OCI-LY1 (cell line): ENCODE results near the gene ALOX5.

ENCODE experiments used
- H2AFZ ChIP-seq: fragments of 200-600 bp; sonication (generic), shearing (Covaris generic); 2 replicates; pipeline ENCODE4 v1.6.0; 2014; ENCODE audit warnings: antibody characterized with exemption, mild to moderate bottlenecking, low read length
- H3F3A ChIP-seq: fragments of 200-600 bp; sonication (generic), shearing (Covaris generic); 2 replicates; pipeline ENCODE4 v1.6.0; 2014; ENCODE audit warnings: mild to moderate bottlenecking, antibody characterized with exemption, low read length, moderate library complexity; ENCODE audit not compliant: insufficient read depth
- H3K27ac ChIP-seq: fragments of 200-600 bp; sonication (generic); 2 replicates; pipeline ENCODE4 v1.5.1; 2014; ENCODE audit warnings: low read length, mixed run types, mild to moderate bottlenecking, low read depth; ENCODE audit not compliant: poor library complexity, severe bottlenecking
- H3K27me3 ChIP-seq: fragments of 200-600 bp; sonication (generic); 2 replicates; pipeline ENCODE4 v1.6.0; 2014; ENCODE audit warnings: antibody characterized with exemption, mild to moderate bottlenecking, low read length, moderate library complexity; ENCODE audit not compliant: insufficient read depth
- H3K36me3 ChIP-seq: fragments of 200-600 bp; sonication (generic); 2 replicates; pipeline ENCODE4 v1.6.1; 2014; ENCODE audit warnings: mild to moderate bottlenecking, antibody characterized with exemption, low read length, moderate library complexity, mixed read lengths; ENCODE audit not compliant: insufficient read depth
- H3K4me1 ChIP-seq: fragments of 200-600 bp; sonication (generic); 2 replicates; pipeline ENCODE4 v1.5.1; 2014; ENCODE audit warnings: mild to moderate bottlenecking, low read length, moderate library complexity; ENCODE audit not compliant: insufficient read depth, severe bottlenecking
- H3K4me2 ChIP-seq: fragments of 200-600 bp; sonication (generic), shearing (Covaris generic); 2 replicates; pipeline ENCODE4 v1.6.1; 2014; ENCODE audit warnings: low read length
- H3K4me3 ChIP-seq: fragments of 200-600 bp; sonication (generic); 2 replicates; pipeline ENCODE4 v1.5.1; 2014; ENCODE audit warnings: low read length, low read depth, mild to moderate bottlenecking, mixed read lengths; ENCODE audit not compliant: poor library complexity, severe bottlenecking
- H3K79me2 ChIP-seq: fragments of 200-600 bp; shearing (Covaris generic); 2 replicates; pipeline ENCODE4 v1.6.1; 2016; ENCODE audit warnings: mixed run types, low read length, mixed read lengths; ENCODE audit not compliant: insufficient read depth
- H3K9ac ChIP-seq: fragments of 200-600 bp; sonication (generic), shearing (Covaris generic); 2 replicates; pipeline ENCODE4 v1.6.1; 2014; ENCODE audit warnings: mild to moderate bottlenecking, low read length, mixed read lengths
- H3K9me2 ChIP-seq: fragments of 200-600 bp; sonication (generic), shearing (Covaris generic); 2 replicates; pipeline ENCODE4 v1.6.1; 2014; ENCODE audit warnings: low read depth, mild to moderate bottlenecking, low read length, mixed read lengths
- H3K9me3 ChIP-seq: fragments of 200-600 bp; shearing (Covaris generic); 2 replicates; pipeline ENCODE4 v1.6.1; 2014; ENCODE audit warnings: low read length, mixed read lengths
- H4K20me1 ChIP-seq: fragments of 200-600 bp; sonication (generic), shearing (Covaris generic); 2 replicates; pipeline ENCODE4 v1.6.0; 2016; ENCODE audit warnings: mild to moderate bottlenecking, low read length; ENCODE audit not compliant: insufficient read depth
- CTCF ChIP-seq: fragments of 200-600 bp; sonication (generic), shearing (Covaris generic); IDR thresholded peaks from 2 replicates; pipeline ENCODE4 v1.5.1; 2017; ENCODE audit warnings: mild to moderate bottlenecking, antibody characterized with exemption, low read length, moderate library complexity, mixed read lengths
- EZH2 ChIP-seq: fragments of 200-600 bp; sonication (generic), shearing (Covaris generic); IDR thresholded peaks from 2 replicates; pipeline ENCODE4 v1.8.0; 2017; ENCODE audit warnings: borderline replicate concordance, mixed run types, mild to moderate bottlenecking, antibody characterized with exemption, low read length, moderate library complexity, mixed read lengths

The ALOX5 gene

GRCh38 chr10:45423976-45424499, 50.0 kb downstream of the ALOX5 start:
- Histone ChIP-seq H3K9me3 (no peaks in the 10 kb centered on the region), H3K4me3 (no peak overlapping the region), H3K27me3 (no peaks in the 10 kb centered on the region), H3K9me2 (no peaks in the 10 kb centered on the region), H3K4me1 (peaks cover 24% of the 10 kb centered on the region), H2AFZ (no peak overlapping the region), H4K20me1 (no peaks in the 10 kb centered on the region), H3K9ac (no peak overlapping the region), H3K4me2 (no peak overlapping the region), H3K79me2 (no peaks in the 10 kb centered on the region), H3K36me3 (peaks cover 86% of the 10 kb centered on the region), H3F3A (no peaks in the 10 kb centered on the region), H3K27ac (no peak overlapping the region)
- TF ChIP-seq EZH2, result no peak
- no peak for TF ChIP-seq CTCF

GRCh38 chr10:45424668-45425404, 50.8 kb downstream of the ALOX5 start:
- Histone ChIP-seq H3K4me3 (no peak overlapping the region), H4K20me1 (no peaks in the 10 kb centered on the region), H3K27ac (no peak overlapping the region), H3K9ac (no peak overlapping the region), H2AFZ (no peak overlapping the region), H3K9me3 (no peaks in the 10 kb centered on the region), H3K36me3 (peaks cover 91% of the 10 kb centered on the region), H3K4me1 (peaks cover 16% of the 10 kb centered on the region), H3K4me2 (no peak overlapping the region), H3K79me2 (no peaks in the 10 kb centered on the region), H3K27me3 (no peaks in the 10 kb centered on the region), H3K9me2 (no peaks in the 10 kb centered on the region), H3F3A (no peaks in the 10 kb centered on the region)
- no peak for TF ChIP-seq CTCF
- no peak for TF ChIP-seq EZH2

GRCh38 chr10:45425621-45426563, 51.9 kb downstream of the ALOX5 start:
- peaks cover 6% of the 10 kb centered on the region for H3K4me1 ChIP-seq
- H3K79me2 ChIP-seq, result no peaks in the 10 kb centered on the region
- H3K9me2 ChIP-seq, result no peaks in the 10 kb centered on the region
- no peak overlapping the region for H3K27ac ChIP-seq
- H3K36me3 ChIP-seq, result peaks cover 97% of the 10 kb centered on the region
- no peak for TF ChIP-seq EZH2
- TF ChIP-seq CTCF, result no peak
- no peak overlapping the region for H3K4me3 ChIP-seq
- no peak overlapping the region for H3K4me2 ChIP-seq
- H3K27me3 ChIP-seq, result no peaks in the 10 kb centered on the region
- H4K20me1 ChIP-seq, result no peaks in the 10 kb centered on the region
- 0 out of 2 replicates have a peak, but pooled peaks cover under 1% of the 10 kb centered on the region for H3F3A ChIP-seq
- H2AFZ ChIP-seq, result no peak overlapping the region
- no peak overlapping the region for H3K9ac ChIP-seq
- no peaks in the 10 kb centered on the region for H3K9me3 ChIP-seq
